ENCODE results near the gene NBEA.
A peak's percentile ranks its signal among the peaks of the same experiment; 100 is the strongest.

NBEA gene

DNA sequence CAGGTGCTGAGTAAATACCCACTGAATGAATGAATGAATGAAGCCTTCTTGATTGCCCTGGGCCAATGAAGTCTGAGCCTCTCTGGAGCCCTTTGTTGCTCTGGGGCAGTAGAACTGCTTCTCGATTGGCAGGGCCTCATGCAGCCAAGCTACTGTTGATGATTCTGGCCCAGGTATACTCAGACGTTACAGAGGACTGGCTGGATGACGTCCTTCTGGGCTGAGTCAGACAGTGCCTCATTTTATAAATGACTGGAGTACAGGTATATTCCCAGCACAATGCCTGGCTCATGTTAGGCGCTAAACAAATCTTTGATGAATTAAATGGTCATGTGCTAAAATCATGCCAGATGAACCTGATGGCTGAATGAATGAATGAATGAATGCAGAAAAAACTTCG, 778.2 kb downstream of the NBEA start:
- Histone ChIP-seq H3K9me3 (ENCODE audit: control insufficient read depth in 5 of 5, low read length in 5 of 5) (no peaks in the 10 kb centered on the region), H3K4me1 (ENCODE audit: control insufficient read depth in 5 of 5, insufficient read depth in 5 of 5, low read length in 5 of 5) (peaks cover 0 to 37% (median 30%) of the 10 kb centered on the region in 5 donors), H3K27me3 (ENCODE audit: control insufficient read depth in 5 of 5, insufficient read depth in 4 of 5, low read length in 5 of 5) (peaks cover 0 to 3% (median 0%) of the 10 kb centered on the region in 5 donors), H3K27ac (ENCODE audit: low read depth, low read length) (no peak overlapping the region), H3K36me3 (ENCODE audit: control insufficient read depth in 5 of 5, insufficient read depth in 5 of 5, low read length in 5 of 5) (no peaks in the 10 kb centered on the region), H3K4me3 (ENCODE audit: low read depth in 1 of 5, low read length in 5 of 5) (no peak overlapping the region), H3K9ac (ENCODE audit: low read length in 5 of 5) (no peak overlapping the region)

DNA sequence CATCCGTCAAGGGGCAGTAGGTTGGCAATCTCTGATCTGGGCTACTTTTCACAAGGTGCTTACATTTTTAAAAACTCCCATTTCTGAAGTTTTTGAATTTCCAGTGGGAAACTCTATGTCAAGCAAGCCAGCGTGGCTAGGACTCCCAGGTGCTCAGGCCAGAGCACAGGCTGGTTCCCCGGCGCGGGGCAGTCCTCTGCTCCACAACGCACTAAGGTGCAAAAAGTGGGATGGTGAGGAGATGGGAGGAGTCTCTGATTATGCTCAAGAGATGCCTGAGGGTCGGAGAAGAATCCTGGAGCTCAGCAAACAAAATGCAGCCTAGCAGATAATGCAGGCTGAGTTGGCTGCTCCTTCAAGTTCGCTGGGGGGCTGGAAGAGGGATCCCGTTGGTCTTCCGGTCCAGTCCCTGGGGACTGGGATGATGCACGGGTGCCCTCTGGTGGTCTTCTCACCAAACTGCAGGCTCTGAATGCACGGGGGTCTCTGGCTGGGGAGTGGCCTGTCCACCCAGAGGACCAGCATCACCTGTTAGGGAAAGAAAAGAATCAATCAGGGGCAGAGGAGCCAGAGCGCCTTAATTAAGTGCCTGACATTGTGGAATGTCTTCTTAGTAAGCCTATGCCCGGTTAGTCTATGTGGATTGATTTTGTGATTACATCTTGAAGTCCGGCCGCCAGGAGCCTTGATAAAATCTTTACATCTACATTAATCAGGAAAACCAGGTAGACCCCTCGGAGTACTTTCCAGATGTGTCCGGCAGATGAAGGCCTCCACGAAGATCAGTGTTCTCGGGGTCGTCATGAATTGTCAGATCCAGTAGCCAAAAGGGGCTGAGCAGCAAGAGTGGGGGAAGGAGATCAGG, 778.9 kb downstream of the NBEA start:
- Histone ChIP-seq H3K36me3 (ENCODE audit: control insufficient read depth in 5 of 5, insufficient read depth in 5 of 5, low read length in 5 of 5) (no peaks in the 10 kb centered on the region), H3K9ac (ENCODE audit: low read length in 5 of 5) (no peak overlapping the region), H3K4me3 (ENCODE audit: low read depth in 1 of 5, low read length in 5 of 5) (peak overlapping the region in 2 of 5 donors; percentile 30 to 45), H3K27me3 (ENCODE audit: control insufficient read depth in 5 of 5, insufficient read depth in 4 of 5, low read length in 5 of 5) (peaks cover 0 to 3% (median 0%) of the 10 kb centered on the region in 5 donors), H3K4me1 (ENCODE audit: control insufficient read depth in 5 of 5, insufficient read depth in 5 of 5, low read length in 5 of 5) (peaks cover 0 to 32% (median 25%) of the 10 kb centered on the region in 5 donors), H3K9me3 (ENCODE audit: control insufficient read depth in 5 of 5, low read length in 5 of 5) (no peaks in the 10 kb centered on the region), H3K27ac (ENCODE audit: low read depth, low read length) (no peak overlapping the region)

Data from subcutaneous abdominal adipose tissue (tissue), 5 donors.